Endometrial microvascular endothelial cells (primary cell): ENCODE results near the gene PIK3R1. TPM values are rescaled to one million over a fixed set of nuclear protein-coding genes. Genes with fewer than 3 reads are reported as not detected.

Experiments
- in situ Hi-C: cut with HindIII; loops from 2 replicates; pipeline ENCODE4 v1.10.0; 2017; ENCODE audit warnings: low sequenced_read_pairs, low pct_unique_long_range_greater_than_20kb; ENCODE audit errors: inconsistent ontology term
- total RNA-seq: library from RNA; depleted of rRNA; stranded (reverse); fragments of >200 nt; gene quantifications from one replicate; pipeline ENCODE4 v1.2.3, GENCODE V29; 2015; ENCODE audit errors: inconsistent ontology term

The PIK3R1 gene
- total RNA-seq, 1 donor from 2014 or later = 22.7 TPM

DNA sequence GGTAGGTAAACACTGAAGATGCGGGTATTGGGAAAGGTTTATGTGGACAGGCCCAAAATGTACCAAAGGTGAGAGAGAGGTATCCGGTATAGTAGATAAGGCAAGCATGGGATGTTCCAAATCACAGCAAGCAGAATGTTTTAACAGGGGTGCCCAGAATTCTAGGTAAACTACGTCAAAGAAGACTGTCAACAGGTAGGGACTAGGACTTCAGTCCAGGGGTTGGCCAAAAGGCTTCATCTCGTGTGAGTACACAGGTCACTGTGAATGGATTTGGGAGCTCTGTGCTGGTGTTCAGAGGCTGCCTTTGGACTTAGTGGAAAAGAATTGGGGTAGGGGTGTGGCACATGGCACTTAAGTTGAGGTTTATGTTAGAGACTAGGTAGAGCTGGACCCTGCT, 66.4 kb downstream of the PIK3R1 start:
- in situ Hi-C loops = no loop called here

DNA sequence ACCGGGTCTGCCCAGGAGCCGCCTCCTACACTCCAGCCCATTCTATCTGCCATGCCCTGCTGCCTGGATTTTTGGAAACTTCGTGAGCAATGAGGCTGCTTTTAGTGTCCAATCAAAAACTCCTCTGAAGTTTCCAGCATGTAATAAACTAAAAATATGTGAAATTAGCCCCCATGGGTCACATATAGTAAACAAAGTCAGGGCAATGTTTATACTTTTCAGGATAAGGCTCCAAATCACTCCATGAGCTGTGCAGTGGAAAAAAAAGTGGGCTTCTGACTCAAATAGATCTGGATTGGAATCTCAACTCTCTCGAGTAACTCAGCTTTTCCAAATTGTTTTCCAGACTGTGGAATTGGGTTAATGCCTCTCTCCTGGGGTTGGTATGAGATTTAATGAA, 68.2 kb downstream of the PIK3R1 start:
- in situ Hi-C loops = no loop called here

DNA sequence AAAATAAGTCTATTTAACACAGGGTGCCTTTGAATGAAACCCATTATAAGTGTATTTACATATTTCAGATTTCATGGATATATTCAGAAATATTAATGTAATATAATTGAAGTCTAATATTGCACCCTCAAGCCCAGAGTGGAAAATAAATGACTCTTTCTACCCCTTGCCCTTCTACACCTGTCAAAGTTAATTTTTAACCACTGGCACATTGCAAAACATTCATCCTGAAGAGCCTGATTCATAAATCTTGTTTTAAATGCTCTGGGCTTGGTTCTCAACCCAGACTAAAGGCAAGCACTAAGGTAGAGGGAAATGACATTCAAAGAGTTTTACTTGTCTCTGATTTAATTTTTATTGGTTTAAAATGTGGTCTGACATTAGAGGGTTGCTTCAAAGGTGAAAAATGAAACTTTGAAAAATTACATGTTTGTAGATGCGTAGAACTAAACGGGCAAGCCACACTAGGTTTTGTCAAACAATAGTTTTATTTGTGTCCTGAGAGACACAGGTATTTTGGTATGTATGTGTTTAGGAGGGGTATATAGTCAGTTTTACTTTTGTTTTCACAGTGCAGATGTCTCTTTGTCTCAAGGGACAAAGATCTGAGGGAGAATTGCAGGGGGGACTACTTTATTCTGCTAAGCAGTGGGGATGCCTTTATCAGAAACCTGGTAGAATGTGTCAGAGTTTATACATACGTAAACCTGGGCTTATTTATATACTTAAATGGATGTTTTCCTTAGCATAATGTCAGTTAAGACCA, 69.7 kb downstream of the PIK3R1 start:
- in situ Hi-C loops = no loop called here

DNA sequence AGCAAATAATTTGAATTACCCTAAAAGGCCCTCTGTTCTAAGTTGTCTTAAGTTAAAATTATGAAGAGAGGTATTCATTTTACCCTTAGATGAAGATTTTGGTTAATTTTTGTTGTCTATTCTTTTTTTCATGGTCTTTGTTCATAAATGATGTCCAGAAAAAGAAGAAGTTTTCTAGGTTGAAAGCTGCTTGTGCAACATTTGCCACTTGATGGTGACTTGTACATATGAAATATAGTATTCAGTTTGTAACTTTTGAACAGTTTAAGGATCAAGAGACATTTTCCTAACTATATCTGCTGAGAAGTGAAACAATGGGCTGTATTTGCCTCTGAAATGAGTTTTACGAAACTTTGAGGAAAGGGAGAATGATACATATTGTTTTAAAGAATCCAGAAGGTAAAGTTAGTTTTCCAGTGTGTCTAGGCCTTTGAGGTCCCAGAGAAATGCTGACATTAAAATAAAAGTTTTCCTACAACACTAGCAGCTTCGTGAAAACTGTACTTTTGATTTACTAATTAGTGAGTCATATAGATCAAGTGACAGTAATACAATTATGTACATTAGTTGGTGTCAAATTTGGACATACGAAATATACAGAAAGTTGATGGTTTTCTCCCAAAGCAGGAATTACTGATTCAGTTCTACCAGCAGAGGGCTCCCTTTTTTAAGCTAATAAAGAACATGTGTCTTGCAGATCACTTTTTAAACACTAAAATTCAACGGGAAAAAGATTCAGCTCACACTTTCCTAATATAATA, 70.5 kb downstream of the PIK3R1 start:
- in situ Hi-C loops = no loop called here

DNA sequence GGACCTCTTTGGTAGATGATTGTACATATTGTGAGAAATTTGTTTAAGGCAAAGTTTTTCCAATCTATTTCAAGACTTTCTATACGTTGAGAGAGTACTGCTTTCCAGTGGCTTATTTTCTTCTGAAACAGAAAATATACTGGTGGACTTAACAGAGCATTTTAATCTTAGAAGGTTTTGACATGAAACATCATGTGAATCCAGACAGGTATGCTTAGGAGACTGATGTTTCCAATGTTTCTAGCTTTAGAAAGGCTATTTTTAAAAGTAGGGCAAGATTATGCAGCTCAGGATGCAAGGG, 71.0 kb downstream of the PIK3R1 start:
- in situ Hi-C loops = no loop called here

DNA sequence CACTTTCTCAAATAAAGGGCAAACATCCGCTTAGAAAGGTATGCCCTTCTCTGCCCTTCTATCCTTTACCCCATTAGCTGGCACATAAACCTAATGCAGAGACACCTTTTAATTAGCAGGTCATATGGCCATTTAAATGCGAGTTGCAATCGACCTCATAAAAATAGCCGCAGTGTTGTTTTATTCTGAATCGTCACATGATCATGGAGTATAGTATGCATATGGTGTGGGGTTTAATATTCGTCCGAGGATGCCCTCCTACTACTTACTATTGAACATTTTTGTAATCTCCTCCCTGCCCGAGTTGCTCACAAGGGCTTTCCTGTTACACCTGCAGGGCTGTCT, 72.0 kb downstream of the PIK3R1 start:
- in situ Hi-C loops = no loop called here

DNA sequence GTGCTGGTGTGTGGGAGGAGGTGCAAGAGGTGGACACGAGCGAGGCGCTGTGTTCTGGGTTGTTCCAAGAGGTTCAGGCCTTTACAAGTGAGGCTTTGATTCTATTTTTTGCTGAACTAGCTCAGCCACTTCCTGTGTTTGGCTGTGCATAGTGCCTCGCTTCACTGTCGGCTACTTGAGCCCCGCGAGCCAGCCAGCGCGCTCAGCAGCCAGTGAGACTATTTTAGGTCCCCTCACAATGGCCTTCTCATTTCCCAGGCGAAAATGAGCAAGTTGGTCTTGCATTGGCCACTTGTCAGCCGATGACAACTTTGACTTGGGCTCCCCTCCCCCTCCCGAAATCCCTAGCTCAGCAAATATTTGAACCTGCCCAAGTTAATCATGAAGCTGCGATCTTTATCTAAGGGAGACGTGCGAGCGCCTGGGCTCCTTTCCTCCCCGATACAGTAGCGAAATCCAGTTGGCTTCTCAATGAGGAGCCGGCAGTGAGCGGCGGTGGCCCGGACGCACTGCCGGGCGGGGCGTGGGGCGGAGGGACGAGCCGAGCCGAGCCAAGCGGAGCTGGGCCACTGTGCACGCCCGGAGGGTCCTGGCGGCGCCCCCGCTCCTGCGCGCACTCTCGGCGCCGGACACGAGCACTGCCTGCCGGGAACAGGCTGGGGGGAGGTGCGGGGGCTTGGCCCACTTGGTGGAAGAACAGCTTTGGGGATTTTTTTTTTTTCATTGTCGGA, 72.6 kb downstream of the PIK3R1 start:
- in situ Hi-C loops = no loop called here

DNA sequence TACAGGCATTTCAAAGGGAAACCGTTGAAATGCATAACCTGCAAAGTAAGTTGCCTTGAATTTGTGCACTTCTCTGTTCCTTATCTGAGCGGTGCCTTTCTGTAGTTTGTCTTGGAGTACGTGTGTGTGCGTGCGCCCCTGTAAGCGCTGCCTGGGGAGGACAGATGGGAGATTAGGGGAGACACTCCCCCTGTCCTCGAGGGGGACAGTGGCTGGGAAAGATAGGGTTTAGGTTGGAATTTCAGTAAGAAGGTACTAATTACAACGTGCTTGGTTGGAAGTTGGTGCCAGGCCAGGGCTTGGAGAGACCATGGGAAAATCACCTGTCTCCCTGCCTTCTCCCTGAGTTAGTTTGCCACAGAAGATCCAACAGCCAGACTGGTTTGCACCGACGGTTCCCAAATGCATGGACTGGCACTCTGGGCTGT, 73.2 kb downstream of the PIK3R1 start:
- in situ Hi-C loops = no loop called here

DNA sequence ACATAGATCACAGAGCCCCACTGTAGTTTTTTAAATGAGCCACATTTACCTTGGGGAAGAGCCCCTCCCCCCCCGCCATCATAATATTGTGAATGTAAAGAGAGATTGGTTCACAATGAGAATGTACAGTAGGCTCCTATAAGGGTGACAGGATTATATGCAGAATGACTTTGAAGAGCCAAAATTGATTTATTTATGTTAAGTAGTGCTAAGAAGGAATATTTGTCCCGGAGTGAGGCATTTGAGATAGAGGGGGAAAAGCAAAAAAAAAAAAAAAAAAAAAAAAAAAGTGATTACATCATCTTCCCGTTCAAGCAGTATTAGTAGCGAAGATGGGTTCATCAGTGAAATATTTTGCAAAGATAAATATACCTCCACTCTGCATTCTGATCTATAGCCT, 73.9 kb downstream of the PIK3R1 start:
- in situ Hi-C loops = no loop called here

DNA sequence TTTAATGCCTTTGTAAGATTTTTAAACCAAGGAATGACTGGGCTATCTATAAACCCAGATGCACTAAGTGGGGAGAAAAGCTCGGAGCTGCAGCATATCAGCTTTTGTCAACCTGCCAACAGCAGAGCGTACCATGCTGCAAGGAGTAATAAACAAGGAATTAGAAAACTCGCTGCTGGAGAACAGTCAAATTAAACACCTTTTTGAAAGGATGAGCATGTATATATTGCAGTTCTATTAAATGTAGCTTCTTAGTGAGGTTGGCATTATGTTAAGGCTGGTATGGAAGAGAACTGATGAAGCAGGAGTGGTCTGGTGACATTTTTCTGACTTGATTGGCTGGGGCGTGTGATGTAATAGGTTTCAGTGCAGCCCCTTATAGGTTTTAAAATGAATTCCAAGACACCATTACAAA, 74.7 kb downstream of the PIK3R1 start:
- in situ Hi-C loops = no loop called here

DNA sequence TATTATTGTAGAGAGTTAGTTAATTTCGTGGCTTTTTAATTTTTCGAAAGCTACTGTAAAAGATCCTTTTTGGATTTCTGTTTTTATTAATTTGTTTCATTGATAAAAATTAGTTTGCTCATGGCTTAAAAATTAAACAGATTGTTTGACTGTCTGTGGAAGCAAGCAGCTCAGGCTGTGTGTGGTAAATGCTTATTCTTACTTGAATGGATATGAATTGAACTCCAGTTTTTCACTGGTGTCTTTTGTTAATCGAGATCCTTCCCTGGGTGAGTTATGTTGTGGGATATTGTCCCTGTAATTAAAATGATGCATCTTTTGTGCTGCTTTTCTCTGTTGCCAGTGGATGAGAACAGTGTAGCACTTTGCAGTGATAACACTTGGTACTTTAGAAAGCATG, 75.3 kb downstream of the PIK3R1 start:
- in situ Hi-C loops = no loop called here

DNA sequence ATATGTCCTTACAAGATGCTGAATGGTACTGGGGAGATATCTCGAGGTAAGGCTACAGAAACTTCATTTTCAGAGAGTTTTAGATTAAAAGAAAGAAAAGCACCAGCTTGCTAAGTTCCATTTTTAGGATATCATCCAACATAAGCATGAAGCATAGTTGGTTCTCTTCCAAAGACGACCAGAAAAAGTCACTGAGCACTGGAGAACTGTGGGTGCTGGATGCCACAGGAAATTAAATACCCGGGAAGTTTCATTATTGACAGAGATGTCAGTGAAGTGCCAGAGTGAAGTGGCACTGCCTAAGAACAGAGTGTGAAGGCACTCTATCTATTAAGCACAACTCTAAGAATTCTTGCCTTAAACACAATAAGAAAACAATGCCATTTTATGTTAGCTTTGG, 76.8 kb downstream of the PIK3R1 start:
- in situ Hi-C loops = no loop called here

DNA sequence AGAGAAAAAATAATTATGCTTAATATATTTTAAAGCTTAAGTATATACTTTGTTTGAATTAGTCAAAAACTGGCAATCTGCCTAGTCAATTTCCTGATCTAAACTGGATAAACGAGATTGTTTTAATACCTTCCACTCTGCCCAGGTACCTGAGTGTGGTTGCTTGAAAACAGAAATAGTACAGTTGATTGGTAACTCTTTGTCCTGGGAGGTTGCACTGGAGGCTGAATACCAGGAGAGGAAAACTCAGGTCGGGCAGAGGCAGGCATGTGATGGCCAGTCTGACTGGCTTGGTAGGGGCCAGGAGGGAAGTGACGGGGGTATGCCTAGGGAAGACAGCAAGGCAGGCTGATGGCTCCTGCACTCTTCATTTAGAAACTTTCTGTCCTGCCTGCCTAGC, 80.2 kb downstream of the PIK3R1 start:
- in situ Hi-C loops = no loop called here

DNA sequence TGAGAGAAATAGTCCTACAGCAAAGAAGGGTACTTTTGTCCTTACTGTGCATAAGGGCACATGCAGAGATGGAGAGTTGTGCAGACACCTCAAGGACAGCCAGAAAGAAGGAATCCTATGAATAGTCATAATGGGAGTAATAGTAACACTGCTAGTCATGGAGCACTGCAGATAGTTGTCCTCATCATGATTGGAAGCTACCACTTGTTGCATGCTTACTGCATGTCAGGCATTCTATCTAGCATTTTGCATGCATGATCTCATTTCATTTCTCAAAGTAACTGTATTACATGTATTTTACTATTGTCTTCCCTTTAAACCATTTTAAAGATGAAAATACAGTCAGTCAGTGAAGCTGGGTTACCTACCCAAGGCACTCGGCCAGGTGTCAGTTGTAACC, 81.3 kb downstream of the PIK3R1 start:
- in situ Hi-C loops = no loop called here

DNA sequence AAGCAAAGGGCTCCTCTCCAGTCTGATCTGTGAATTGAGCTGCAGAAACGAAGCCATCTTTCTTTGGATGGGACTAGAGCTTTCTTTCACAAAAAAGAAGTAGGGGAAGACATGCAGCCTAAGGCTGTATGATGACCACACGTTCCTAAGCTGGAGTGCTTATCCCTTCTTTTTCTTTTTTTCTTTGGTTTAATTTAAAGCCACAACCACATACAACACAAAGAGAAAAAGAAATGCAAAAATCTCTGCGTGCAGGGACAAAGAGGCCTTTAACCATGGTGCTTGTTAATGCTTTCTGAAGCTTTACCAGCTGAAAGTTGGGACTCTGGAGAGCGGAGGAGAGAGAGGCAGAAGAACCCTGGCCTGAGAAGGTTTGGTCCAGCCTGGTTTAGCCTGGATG, 82.1 kb downstream of the PIK3R1 start:
- in situ Hi-C loops = no loop called here

DNA sequence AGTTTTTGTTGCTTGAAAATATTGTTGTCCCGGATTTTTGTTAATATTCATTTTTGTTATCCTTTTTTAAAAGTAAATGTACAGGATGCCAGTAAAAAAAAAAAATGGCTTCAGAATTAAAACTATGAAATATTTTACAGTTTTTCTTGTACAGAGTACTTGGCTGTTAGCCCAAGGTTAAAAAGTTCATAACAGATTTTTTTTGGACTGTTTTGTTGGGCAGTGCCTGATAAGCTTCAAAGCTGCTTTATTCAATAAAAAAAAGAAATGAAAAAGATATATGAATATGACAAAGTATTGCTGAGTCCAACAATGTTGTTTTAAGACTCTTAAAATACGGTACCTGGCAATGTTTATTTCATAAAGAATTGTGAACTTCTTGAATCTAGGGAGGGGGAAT, 82.9 kb downstream of the PIK3R1 start:
- in situ Hi-C loops = no loop called here

DNA sequence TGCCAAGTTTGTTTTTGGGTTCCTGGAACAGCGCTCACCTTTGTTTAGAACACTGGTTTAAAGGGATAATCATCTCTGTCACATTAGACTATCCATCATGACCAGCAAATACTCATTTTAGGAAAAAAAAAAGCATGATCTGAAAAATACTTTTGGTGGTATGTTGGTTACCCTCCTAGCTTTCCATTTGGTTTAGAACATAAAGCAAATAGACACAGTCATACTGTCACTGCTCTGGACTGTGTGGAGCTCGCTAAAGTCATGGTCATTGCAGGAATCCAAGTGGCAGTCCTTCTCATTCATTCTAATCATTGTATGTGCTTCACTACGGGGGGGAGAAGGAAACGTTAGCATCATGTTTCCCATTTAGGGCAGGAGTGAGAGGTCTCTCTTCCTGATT, 83.5 kb downstream of the PIK3R1 start:
- in situ Hi-C loops = no loop called here

DNA sequence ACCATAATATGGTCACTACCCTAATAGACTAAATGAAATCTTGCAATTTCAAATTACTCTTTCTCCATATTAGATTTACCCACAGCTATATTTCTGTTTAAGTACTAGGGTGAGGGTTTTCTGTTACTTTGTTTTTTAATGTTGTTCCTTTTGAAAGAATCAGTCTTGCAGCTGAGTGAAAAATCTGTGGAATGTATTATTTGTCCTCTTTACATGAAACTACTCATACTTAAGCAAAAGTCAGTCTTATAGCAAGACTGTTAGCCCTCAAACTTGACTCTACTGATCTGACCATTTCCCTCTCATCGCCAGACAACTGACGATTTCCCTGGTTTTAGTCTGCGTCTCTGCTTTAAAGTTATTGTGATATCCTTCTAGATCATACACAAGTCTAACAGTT, 84.0 kb downstream of the PIK3R1 start:
- in situ Hi-C loops = no loop called here

DNA sequence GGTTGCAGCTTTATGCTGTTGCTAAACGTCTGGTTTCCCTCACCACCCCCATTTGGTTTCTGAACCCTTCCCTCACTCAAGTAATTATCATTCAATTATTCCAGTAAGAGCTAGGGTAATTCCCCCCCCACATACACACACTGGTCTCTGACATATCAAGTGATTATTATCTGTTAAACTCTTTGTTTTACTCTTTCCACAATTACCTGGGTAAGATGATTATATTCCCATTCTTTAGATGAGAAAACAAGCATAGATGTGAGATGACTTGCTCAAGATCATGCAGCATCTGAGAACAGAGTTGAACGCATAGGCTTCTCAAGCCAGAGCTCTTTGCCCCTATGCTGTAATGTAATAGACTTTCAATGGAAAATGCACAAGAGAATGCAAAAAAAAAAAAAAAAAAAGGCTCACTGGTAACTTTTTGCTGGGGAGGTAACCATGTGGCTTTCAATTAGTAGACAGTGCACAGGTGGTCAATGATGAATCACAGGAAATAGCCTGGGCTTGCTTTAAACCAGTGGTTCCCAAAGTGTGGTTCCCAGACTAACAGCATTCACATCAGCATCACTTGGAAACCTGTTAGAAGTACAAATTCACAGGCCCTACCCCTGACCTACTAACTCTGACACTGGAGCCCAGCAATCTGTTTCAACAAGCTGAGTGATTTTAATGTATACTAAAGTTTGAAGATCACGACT, 87.6 kb downstream of the PIK3R1 start:
- in situ Hi-C loops = no loop called here
